ENCODE measurements around the gene DPH6.

DPH6 gene

GRCh38 chr15:35327789-35328188 is 218.2 kb downstream of the DPH6 start:
- no peak for DNase-seq

GRCh38 chr15:35325374-35325941 is 220.5 kb downstream of the DPH6 start:
- DNase-seq, result no peak

DNA sequence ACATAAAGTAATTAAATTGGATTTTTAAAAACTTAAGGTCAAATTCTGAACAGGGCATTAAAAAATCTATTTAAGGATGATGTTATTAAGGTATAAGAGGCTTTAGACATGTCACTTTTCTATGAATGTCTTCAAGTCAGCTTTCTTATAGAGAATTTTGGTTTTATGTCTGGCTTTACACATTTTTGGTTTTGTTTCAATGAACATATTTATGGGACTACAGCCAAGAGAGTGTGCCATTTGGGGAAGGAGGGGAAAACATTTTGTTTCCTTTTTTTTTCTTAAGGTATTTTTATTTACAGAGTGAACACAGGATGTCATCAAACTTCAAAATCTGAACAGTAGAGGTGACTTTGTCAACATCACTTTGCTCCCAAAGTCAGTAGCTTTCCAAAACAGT is 222.8 kb downstream of the DPH6 start:
- DNase-seq, result no peak

DNA sequence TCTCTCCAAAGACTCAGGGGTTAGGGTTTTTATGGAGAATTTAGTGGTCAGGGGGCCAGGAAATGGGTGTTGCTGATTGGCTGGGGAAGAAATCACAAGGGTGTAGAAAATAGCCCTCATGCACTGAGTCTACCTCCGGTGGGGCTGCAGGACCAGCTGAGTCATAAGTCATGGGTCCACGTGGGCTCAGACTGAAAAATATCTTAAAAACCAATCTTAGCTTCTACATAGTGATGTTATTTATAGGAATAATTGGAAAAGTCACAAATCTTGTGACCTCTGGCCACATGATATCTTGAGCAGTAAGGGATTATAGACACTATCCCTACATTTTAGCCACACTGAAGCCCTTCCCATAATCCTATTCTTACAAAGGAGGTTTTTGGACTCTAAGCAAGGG is 224.0 kb downstream of the DPH6 start:
- no peak for DNase-seq

- no peak for DNase-seq
Measured at GRCh38 chr15:35320911-35321310, 225.1 kb downstream of the DPH6 start.

Measured in stimulated activated CD4-positive, alpha-beta T cell treated with anti-CD3 and anti-CD28 coated beads, Interleukin-15, amount 100 ng/mL, for 24 hours (primary cell).